HL-60/S4 treated with phorbol 12-myristate 13-acetate at 8.2 ng/mL for 4 days and 3 days (cell line): Measurements from ENCODE around the gene CDH23.

ENCODE experiments used
- in situ Hi-C: fragments of 300-500 bp; cut with MboI; formaldehyde crosslinking; loops from 2 replicates; pipeline ENCODE4 v1.15.0; 2022; ENCODE audit warnings: low sequenced_read_pairs

CDH23 gene

DNA sequence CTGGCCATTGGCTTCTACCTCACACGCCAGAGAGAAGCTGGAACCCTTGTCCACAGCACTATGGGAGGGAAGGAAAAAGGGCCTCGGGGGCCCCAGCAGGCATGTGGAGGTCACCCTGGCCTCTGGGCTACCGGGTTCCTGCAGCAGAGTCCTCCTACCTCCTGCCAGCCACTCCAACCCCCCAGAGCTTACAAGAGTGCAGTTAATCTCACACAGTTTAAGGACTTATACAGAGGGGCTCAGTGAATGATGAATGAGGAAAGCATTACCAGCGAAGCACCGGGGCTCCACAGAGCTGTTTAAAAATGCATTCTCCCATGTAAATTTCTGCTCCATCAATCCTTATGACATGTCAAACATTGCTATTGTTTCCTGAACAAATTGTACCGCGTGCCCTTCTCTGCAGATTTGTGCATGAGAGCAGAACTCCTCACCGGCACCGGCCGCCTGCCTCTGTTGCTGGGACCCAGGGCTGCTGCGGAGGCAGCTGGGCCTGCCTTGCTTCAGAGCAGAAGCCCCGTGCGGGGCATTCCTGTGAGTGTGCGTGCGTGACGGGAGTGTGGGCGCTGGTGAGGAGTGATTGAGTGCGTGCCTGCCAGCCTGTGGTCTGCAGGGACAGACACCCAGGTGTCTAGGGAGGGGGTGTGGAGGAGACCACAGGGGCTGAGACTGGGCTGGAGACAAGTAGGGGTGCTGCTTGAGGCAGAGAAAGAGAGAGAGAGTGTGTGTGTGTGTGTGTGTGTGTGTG is 270.1 kb downstream of the CDH23 start:
- in situ Hi-C loops: no loop called here

DNA sequence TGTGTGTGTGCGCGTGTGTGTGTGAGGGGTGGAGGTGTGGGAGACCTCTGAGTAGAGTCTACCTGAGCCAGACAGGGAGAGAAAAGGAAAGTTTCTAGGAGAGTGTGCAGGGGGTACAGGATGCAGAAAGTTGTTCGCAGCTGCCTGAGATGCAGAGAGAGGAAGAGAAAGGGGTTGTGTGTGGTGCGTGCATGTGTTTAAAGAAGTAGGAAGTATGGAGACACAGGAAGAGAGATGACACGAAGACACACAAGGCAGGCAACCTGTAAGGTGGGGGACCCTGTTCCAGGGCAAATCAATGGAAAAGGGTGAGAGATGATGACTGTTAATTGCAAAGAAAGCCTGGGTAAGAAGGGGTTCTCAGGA is 270.6 kb downstream of the CDH23 start:
- in situ Hi-C loops: no loop called here

GRCh38 chr10:71671994-71672946 is 275.6 kb downstream of the CDH23 start:
- in situ Hi-C loops: no loop called here

DNA sequence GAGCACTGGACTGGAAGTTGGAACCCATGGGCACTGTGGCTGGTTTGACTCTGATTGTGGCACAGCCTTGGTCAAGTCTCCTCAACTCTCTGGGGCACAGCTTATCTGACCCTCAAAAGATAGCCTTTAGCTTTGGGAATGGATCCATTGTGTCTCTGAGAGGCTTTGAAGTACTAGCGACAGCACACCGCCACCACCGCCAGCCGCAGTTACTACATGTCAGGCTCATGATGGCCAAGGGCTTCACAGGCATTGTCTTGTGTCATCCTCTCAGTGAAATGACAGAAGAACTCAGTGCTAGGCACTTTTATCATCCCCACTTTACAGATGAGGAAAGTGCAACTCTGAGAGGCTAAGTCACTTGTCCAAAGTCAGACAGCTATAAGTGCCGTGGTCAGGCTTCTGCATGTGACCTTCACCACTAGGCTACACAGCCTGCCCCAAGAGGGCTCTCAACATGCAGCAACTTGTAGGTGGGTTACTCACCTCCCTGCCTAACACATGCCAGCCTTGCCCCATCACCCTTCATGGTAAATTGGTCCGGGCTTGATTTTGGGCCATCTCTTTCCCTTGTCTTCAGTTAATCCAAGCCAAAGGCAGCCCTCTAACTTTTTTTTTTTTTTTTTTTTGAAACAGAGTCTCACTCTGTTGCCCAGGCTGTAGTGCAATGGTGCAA is 278.7 kb downstream of the CDH23 start:
- in situ Hi-C loops: no loop called here

DNA sequence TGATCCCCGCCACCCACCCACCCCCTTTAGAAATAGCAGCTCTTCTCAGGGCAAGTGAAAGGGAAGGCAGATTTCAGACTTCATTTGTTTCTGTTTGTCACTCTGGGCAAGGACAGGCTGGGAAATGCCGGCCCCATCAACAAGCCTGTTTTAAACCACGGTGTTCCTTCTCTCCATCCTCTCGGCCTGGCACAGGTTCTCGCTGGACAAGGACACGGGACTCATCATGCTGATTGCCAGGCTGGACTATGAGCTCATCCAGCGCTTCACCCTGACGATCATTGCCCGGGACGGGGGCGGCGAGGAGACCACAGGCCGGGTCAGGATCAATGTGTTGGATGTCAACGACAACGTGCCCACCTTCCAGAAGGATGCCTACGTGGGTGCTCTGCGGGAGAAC is 280.5 kb downstream of the CDH23 start:
- in situ Hi-C loops: no loop called here

DNA sequence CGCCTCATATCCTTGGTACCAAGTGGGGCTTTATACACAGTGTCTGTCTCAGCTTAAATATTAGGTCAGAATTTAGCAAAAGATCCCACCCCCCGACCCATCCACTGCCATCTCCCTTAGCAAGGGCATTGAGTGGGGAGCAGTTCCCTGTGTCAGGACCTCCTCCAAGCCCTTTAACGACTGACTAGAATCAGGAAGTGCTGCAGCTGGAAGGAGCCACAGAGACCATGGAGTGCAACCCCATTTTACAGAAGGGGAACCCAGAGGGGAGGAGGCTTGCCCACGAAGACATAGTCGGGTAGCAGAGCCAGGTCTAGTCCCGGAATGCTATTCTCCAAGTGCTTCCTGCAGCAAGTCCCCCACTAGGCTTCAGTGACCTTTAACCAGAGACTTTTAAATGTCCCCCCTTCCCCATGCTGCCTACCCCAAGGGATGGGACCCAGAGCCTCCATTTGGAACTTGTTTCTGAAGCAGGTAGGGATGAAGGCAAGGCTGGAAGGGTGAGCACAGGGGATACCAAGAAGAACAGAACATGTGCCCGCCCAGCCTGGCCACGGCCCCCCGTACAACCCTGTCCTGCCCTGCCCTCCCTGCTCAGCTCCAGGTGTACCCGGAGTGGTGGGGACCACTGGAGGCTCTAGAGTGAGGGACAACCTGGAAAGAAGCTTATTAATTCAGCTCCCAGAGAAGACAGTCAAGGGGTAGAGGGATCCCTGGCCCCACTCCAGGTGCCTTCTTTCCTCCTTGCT is 281.5 kb downstream of the CDH23 start:
- in situ Hi-C loops: no loop called here

DNA sequence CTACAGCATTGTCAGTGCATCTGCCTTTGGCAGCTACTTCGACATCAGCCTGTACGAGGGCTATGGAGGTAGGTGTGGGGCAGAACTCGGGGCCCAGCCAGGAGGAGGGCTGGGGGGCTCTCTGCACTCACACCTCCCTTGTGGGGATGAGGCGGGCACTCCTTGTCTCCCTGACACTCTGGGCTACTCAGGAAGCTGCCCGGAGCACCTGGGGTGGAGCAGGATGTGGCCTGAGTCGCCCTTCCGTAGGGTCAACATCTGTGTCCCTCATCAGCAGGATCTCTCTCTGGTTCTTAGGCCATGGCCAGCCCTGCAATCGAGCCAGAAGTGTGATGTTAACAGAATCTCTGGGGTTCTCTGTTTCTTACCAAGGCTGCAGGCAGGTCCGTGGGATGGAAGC is 282.7 kb downstream of the CDH23 start:
- in situ Hi-C loops: no loop called here

DNA sequence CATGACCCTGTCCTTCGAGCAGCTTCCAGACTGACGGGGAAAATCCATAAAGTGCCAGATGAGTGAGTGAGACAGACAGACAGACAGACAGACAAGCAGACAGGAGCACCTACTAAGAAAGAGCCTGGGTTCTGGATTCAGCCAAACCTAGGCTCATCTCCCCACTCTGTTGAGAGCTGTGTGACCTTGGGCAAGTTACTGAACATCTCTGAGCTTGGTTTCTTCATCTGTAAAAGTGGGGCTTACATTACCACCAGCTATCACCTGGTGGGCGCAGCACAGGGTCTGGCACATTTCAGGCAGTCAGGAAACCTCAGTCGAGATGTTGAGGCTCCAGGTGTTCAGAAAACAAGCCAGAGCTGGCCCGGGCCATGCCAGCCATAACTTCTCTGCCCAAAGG is 285.3 kb downstream of the CDH23 start:
- in situ Hi-C loops: no loop called here

GRCh38 chr10:71683301-71683700 is 286.6 kb downstream of the CDH23 start:
- in situ Hi-C loops: no loop called here

DNA sequence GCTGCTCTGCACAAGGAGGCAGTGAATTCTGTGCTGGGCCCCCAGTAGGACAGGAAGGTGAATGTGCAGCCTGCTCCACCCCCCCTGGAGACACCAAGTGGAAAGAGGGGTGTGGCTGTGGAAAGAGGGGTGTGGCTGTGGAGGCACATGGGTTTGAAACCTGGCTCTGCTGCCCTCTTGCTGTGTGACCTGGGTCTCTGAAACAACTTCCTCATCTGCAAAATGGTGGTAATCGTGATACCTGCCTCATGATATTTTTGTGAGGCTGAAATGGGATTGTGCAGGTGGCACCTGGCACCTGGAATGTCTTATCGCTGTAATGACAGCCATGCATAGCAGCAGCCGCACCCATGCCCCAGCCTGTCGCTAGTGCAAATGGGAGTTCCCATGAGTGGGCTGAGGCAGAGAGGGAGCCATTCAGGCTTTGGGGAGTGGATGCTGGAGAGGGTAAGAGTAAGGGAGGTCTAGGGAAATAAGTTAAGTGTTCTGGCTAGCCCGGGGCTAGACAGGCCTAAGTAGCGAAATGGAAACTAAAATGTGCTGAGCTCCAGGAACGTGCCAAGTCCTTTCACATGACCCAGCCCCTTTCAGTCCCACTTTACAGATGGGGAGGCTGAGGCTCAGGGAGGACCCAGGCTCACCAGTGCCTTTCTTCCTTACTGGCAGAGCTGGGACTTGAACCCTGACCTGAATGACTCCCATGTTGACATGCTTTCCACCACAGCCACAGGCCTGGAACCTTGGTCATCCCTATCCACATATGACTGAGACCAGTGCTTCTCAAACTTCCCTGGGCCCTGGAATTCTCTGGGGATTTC is 287.8 kb downstream of the CDH23 start:
- in situ Hi-C loops: no loop called here

- in situ Hi-C loops: no loop called here
These were observed 289.0 kb downstream of the CDH23 start for GRCh38 chr10:71685554-71686232.

- in situ Hi-C loops: no loop called here
These were observed 290.4 kb downstream of the CDH23 start for GRCh38 chr10:71687077-71687476.

DNA sequence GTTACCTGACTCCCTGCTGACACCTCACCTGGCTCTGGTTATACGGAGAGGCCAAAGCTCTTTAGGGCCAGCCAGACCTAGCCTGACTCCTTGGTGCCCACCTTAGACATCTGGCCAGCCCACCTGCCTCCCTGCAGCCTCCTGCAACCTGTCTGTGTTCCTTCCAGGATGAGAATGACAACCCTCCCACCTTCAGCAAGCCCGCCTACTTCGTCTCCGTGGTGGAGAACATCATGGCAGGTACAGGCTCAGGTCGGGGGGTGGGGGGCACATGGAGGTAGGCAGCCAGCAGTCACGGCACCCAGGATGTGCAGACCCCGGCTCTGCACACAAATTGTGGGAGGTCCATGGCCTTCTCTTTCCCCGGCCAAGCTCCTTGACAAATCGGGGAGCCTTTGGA is 290.8 kb downstream of the CDH23 start:
- in situ Hi-C loops: no loop called here

- in situ Hi-C loops: no loop called here
These were observed 291.5 kb downstream of the CDH23 start for GRCh38 chr10:71688256-71688655.

GRCh38 chr10:71690094-71690720 is 293.5 kb downstream of the CDH23 start:
- in situ Hi-C loops: no loop called here

DNA sequence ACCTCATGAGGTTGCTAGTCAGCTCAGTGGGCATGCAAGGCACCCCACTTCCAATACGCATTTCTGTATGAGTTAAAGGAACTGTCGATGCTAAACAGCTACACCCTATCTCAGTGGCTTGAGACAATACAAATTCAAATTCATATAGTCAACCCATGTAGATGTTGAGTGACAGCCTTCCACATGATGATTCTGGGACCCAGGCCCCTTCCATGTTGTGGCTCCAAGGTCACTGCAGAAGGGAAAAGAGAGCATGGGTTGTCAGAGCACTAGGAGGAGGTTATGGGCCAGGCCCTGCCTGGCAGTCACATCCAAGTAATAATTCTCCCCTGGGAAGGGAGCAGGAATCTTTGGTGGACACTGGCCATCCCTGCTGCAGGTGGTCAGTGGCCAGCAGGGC is 294.7 kb downstream of the CDH23 start:
- in situ Hi-C loops: no loop called here

DNA sequence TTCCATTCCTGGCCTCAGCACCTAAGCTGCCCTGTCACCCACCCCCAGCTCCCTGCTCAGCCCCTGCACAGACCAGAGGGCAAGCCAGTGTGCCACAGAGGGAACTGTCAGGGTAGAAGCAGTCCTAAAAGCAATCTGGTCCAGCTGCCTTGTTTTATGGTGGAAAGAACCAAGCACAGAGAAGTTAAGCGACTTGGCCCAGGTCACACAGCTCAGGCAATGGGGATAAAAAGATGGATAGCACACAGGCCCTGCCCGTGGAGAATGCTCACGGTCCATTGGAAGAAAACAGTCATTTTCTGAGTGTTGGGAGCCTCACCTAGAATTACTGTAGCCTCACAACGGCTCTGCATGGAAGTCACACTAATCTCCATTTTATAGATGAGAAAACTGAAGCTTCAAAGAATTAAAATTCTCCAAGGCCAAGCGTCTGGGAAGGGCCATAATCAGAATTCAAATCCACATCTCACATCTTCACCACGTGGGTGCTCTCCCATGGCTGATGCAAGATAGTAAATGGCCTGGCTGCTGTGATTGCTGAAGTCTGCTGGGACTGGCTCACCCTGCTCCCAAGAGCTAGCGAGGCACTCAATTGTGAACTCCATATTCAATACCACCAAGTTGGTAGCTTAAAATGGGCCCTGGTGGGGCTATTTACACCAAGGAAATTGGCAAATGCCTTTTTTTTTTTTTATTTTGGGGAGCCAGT is 296.0 kb downstream of the CDH23 start:
- in situ Hi-C loops: no loop called here

- in situ Hi-C loops: no loop called here
These were observed 296.7 kb downstream of the CDH23 start for GRCh38 chr10:71693377-71693776.
